Islet of Langerhans (tissue), 1 donor: ENCODE results near the gene CTPS2.
A peak's percentile ranks its signal among the peaks of the same experiment; 100 is the strongest.

Experiments
- FAIRE-seq: peaks from one replicate; lab custom pipeline; 2011; peaks lifted over from hg19 to GRCh38; lab: Jason Lieb, UNC

Gene CTPS2

DNA sequence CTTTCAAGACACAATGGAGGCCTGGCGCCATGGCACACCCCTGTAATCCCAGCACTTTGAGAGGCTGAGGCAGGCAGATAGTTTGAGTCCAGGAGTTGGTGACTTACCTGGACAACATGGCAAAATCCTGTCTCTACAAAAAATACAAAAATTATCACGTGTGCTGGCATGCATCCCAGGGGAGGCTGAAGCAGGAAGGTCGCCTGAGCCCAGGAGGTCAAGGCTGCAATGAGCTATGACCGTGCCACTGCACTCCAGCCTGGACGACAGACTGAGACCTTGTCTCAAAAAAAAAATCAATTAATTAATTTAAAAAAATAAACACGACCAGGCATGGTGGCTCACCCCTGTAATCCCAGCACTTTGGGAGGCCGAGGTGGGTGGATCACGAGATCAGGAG, 2.0 kb upstream of the CTPS2 start:
- no peak for FAIRE-seq

DNA sequence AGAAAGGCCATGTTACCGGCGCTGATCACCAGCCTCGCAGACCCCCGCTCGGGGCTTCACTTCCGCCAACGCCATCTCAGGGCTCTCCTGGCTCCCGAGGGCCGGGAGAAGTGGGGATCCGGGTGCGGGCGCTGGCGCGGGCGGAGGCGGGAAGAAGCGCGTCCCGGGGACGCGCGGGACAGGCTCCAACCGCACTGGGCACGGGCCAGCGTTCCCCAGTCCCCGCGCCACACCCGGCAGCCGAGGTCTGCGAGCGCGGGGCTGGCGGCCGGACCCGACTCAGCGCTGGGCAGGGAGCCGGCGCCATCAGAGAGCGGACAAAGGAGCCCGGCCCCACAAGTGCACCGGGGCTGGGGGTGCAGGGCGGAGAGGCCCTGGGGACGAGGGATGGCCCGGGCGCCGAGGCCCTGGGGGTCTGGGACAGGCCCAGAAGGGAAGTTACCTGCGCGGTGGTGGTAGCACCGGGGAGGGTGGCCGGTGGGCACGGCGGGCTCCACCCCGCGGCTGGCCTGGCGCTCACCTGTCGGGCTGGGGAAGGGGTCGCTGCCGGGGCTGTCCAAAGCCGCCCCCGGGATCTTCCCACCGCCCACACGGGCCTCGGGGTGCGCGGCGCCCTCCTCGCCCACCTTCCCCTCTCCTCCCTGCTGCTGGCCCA, 449 bp downstream of the CTPS2 start:
- no peak for FAIRE-seq

DNA sequence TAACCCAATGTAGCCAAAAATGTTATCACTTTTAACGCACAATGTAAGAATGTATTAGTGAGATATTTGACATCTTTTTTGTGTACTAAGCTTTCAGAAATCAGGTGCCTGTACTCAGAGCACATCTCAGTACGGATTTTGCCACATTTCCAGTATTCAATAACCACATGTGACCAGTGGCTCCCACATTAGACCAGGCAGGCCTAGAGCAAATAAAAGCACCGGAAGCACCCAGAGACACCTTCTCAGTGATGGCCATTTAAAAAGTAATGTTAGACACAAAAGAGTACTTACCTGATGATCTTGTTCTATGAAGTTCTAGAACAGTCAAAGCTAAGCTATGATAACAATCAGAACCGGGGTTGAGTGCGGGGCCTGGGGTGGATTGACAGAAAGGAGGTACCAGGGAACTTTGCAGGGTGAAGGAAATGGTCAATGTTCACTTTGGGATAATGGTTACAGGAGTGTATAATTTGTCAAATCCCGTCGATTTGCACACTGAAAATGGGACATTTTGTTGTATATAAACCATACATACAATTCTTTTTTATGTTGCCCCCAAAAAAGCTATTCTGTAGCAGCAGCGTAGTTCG, 1.2 kb downstream of the CTPS2 start:
- FAIRE-seq = peak; percentile 96

DNA sequence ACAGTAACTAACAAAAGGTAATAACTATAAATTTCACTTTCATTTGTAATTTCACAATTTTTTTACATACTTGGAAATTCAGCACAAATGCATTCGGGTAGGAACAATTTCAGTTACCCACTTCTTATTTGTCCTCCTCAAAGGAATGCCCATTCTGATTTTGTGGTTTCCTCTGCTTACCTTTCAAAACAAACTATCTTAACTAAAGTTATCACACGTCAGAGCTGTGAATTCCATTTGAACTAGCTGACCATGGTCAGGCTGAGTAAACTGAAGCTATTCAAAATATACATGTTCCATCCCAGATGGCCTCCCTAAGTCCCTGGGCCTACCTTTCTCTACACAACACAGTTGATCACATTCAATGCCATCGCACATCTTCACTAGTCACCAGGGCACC, 4.5 kb downstream of the CTPS2 start:
- FAIRE-seq = no peak

DNA sequence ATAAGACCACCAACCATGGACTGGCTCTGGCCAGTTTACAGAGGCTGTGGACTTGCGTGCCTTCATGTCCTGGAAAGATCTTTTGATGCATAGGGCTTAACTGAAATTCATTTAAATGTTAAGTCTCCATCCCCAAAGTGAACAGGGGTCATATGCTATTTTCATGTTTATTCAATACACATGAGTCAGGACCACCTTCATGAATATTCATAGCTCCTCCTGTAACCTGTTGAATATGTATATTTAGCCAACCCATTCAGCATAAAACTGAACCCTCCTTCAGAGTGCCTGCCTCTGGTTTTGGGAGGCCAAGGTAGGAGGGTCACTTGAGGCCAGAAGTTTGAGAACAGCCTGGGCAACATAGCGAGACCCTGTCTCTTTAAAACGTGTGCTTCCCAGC, 7.1 kb downstream of the CTPS2 start:
- FAIRE-seq = no peak

DNA sequence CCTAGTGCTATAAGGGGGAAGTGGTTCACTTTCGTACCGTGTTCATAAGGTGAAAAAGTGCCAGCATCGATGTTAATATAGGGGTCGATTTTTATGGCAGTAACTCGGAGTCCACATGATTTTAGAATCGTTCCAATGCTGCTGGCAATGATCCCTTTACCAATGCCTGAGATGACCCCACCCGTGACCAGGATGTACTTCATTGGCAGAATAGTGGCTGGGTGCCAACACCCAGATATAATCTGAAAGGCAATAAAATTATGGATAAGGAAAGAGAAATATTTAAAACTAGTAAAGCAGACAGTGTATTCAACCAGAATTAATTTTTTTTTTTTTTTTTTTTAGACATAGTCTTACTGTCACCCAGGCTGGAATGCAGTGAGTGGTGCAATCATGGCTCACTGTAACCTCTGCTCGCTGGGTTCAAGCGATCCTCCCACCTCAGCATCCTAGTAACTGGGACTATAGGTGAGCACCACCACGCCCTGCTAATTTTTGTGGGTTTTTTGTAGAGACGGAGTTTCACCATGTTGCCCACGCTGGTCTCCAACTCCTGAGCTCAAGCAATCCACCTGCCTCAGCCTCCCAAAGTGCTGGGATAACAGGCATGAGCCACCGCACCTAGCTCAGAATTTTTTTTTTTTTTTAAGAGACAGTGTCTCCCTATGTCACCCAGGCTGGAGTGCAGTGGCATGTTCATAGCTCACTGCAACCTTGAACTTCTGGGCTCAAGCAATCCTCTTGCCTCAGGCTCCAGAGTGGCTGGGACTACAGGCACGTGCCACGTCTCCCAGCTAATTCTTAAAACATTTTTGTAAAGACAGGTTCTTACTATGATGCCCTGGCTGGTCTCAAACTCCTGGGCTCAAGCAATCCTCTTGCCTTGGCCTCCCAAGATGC, 9.5 kb downstream of the CTPS2 start:
- no peak for FAIRE-seq

DNA sequence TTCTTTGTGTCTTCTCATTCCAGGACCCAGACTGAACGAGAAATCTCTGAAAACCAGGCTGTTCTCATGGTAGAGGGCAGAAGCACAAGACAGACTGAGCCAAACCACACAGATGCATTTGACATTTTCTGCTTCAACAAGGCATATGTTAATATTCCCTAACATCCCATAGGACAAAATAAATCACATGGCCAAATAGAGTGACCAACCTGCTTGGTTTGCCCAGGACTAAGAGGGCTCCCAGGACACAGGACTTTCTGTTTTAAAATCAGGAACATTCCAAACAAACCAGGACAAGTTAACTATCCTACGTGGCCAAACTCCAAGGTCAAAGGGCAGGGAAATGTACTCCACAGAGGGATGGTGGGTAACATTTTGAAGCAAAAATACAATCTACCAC, 11.7 kb downstream of the CTPS2 start:
- no peak for FAIRE-seq

DNA sequence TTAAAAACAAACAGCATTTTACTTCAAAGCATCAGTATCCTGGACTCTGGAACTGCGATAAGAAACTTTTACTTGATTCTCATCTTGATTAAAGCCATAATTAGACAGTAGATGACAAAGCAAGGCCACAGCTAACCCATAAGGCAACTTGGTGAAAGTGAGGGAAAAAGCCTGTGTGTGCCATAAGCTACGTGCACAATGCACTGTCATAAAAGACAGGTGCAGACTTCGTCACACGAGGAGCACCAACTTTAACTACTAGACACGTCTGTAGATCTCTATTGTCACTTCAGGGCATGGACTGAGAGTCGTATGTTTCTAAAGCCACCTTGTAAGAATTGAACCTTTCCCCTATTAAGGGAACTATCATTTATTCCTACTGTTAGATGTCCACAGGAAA, 13.1 kb downstream of the CTPS2 start:
- no peak for FAIRE-seq

DNA sequence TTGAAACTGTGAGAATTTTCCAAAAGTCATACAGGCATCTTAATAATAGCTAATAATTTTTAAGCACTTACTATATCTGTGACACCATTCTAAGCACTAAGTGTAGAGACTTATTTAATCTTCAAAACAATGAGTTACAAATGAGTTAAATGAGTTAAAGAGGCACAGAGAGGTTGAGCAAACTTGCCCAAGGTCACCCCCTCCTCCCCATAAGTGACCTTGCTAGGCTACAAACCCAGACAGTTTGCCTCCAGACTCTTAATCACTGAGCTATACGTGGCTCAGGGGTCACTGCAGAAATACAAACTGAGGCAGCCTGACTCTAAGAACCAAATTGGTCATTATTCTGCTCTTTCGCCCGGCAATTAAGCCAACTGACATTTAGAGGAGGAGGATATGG, 15.5 kb downstream of the CTPS2 start:
- FAIRE-seq = no peak

DNA sequence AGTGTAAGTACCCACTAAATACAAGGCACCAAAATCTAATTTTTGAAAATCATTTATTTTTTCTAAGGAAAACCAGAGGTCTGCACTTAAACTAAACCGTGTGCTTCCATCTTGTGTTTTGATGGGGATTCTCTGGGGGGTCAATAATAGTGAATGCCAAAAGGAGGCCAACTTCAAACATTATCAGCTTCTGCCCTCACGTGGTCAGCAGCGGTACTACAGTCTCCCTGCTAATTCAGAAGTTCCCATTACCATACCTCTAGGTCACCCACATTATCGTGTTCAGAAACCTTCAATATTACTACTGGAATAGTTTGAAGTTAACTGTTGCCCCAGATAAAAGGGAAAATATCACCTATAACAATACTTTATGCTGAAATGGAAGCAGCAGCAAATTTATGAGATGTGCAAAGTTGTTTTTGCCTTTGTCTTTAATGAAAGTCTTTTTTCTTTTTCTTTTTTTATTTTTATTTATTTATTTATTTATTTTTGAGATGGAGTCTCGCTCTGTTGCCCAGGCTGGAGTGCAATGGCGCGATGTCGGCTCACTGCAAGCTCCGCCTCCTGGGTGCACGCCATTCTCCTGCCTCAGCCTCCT, 17.3 kb downstream of the CTPS2 start:
- FAIRE-seq = peak; percentile 66

DNA sequence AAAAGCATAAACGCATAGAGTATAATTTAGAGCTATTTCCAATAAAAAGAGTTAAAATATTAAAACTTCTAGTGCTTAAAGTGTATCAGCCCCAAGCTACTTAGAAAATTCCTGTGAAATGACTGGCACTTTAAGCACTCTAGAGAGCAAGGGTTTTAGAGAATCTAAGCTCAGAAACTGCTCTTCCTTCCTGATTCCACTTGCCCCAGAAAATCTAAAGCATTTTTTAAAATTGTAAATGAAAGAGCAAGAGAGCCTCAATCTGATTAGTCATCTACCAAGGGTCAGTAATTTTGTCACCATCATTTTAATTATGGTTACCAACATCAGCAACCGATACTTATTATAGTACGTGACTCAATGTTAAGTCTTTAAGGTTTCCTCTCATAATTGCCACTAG, 25.0 kb downstream of the CTPS2 start:
- no peak for FAIRE-seq

DNA sequence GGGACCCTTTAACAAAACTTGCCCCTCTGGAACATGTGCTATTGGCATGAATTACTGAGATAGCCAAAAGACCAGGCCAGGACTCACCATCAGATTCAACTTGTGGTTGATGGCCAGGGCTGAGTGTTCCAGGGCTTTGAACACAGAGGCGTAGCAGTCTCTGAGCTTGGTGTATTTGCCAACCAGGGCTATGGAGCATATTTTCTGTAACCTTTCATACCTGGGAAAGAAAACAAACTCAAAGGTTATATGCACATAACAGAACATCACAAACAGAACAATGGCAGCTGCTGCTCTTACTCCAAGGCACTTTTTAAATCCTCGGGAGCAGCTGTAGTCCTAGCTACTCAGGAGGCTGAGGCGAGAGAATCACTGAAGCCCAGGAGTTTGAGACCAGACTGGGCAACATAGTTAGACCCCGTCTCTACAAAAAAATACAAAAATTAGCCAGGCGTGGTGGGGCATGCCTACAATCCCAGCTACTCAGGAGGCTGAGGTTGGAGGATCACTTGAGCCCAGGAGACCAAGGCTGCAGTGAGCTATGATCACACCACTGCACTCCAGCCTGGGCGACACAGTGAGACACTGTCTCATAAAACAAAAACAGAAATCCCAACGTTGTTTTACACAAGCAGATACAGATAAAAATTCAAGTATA, 29.3 kb downstream of the CTPS2 start:
- no peak for FAIRE-seq

DNA sequence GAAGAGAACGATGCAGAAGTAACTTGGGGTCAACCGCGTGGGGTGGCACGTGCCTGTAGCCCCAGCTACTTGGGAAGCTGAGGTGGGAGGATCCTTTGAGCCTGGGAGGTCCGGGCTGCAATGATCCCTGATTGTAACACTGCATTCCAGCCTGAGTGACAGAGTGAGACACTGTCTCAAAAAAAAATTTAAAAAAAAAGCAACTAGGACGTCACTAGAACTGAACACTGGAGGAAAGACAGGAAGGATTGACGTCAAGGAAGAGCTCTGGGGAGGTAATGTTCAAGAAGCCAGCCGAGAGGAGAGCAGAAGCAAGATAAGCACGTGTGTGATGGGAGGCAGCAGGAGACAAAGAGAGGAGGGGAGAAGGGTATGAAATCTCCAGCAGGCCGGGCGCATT, 33.8 kb downstream of the CTPS2 start:
- no peak for FAIRE-seq

DNA sequence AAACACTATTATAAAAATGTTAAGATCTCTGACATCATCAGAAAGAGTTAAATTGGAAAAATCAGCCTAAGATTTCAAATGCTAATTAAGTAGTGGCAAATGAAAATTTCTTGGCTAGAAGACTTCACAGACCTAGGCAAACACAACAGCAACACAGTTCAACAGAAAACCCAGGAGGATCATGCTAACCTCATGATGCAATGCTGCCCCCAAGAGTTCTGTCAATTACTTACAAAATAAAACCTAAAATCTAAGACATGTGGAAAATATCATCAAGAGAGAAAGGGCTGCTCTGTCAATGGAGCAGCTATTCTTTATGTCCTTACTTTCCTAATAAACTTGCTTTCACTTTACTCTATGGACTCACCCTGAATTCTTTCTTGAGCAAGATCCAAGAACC, 41.5 kb downstream of the CTPS2 start:
- peak; percentile 84 for FAIRE-seq

DNA sequence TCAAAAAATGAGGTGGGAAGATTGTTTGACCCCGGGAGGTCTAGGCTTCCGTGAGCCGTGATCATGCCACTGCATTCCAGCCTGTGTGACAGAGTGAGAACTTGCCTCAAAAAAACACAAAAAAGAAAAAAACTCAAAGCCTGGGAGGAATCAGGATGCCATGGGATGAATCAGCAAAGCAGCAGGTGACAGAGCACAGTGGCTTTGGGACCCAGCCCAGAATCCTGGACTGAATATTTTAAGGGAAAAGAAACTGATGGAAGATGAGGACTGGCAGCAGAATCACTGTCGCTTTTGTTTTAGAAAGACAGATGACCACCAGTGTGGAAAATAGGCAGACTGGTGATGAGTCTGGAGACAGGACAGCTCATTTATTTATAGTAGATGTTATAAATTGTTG, 45.9 kb downstream of the CTPS2 start:
- no peak for FAIRE-seq

DNA sequence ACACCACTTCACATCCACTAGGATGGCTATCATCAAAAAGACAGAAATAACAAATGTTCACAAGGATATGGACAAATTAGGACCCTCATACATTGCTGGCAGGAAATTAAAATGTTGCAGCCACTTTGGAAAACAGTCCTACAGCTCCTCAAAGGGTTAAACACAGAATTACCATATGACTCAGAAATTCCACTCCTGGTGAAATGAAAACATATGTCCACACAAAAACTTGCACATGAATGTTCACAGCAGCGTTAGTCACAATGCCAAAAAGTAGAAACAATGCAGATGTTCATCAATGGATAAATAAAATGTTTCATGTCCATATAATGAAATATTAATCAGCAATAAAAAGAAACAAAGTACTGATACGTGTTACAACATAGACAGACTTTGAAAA, 47.4 kb downstream of the CTPS2 start:
- no peak for FAIRE-seq

DNA sequence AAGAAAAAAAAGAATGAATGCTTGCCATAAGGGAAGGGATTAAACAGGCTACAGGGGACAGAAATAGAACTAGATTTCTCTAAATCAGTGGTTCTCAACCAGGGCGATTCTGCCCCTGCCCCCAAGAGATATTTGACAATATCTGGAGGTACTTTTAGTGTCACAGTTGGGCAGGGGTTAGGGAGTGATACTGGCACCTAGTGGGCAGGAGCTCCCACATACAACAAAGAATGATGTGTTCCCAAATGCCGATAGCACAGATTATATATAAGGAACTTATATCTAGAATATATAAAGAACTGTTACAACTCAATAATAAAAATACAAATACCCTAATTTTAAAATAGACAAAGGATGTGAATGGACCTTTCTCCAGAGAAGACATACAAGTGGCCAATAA, 47.8 kb downstream of the CTPS2 start:
- FAIRE-seq = no peak

DNA sequence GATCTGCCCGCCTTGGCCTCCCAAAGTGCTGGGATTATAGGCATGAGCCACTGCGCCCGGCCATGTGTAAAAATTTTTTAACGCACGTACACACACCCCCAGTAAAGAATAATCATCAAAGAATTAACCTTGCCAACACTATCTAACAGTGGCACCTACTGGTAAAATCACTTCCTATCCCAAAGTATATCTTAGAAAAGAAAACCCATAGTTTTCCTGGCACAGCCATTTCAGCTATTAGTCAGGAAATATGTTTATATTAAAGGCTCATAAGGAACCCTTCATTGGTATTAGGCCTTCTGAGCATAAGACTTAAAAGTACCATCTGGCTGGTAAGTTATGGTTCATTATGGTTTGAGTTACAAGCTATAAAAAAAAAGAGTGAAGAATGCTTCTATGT, 48.4 kb downstream of the CTPS2 start:
- FAIRE-seq = no peak

DNA sequence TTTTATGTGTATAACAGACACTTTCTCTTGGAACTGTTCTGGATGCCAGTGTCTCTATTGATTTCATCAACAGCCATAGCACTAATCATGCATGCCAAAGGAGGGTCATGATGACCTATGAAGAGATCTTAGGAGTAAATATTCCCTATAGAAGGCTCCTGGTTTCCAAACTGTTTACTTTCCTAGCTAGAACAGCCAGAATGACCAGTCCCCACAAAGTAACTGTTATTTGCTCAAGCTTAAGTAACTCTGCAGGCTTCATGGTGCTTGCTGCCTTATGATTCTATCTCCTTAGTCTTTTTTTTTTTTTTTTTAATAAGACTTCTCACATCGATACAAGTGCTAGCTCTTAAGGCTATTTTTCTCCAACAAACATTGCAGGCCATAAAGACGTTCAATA, 50.1 kb downstream of the CTPS2 start:
- FAIRE-seq = no peak

DNA sequence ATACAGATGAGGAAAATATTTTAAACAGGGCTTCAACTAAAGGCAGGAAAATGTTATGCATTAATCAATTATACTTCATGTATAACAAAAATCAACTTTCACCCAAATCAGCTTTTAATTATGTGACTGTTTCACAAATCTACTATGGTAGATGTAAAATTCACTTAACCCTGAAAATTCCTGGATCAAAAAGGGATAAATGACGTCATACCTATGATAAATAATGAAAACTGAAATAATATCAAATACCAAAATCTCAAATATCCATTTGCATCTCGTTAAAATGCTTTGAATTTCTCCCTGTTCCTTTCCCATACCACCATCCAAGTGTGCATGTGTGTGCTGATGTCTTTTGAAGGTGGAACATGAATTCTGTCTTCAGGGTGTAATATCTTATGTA, 51.0 kb downstream of the CTPS2 start:
- FAIRE-seq = no peak

DNA sequence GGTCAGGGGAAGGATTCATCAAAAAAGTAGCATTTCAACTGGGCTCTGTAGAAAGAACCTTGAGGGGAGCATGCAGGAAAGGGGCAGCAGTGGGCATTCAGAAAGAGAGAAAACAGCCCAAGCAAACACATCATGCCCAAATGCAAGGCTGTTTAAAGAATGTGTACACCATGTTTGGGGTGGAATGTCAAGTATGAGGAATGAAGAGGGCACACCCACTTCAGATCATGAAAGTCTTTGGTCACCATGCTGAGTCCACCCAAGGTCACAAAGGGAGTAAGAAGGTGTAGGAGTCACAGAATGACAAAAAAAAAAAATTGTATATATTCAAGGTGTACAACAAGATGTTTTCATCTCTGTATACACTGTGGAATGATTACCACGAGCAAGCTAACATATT, 53.1 kb downstream of the CTPS2 start:
- no peak for FAIRE-seq

DNA sequence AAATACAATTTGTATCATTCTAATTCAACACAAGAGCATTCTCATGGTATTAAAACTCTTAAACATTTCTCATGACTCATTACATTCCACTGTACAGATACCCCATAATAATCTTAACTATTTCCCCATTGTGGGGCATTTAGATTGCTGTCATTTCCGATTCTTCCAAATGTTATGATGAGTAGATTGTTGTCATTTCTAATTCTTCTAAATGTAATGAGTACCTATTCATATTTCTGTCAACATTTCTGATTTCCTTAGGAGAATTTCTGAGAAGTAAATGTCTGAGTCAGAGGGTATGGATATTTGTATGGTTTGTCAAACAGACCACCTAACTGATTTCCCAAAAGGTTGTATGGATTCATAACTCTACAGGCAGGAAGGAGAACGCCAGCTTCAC, 54.2 kb downstream of the CTPS2 start:
- FAIRE-seq = no peak

DNA sequence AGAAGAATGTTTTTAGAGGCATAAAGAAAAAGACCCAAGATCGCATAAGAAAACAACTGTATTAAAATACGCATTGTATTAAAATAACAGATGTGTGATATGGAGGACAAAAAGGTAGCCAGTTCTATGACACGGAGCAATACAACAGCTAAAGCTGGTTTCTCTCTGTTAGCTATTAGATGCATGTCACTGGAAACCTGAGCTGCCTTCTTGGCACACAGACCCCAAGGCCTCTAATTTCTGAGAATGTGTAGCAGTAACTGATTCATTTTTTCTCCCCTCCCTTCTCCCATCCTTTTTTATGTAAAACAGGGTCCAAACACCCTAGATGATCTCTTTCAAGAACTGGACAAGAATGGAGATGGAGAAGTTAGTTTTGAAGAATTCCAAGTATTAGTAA, 58.4 kb downstream of the CTPS2 start:
- no peak for FAIRE-seq
